ENCODE data around the gene COL15A1.
"Not testable (repeated sequence)": the region's sequence is repeated elsewhere in the genome, so short reads cannot be mapped to it uniquely, and the experiment has no call there.

The COL15A1 gene

DNA sequence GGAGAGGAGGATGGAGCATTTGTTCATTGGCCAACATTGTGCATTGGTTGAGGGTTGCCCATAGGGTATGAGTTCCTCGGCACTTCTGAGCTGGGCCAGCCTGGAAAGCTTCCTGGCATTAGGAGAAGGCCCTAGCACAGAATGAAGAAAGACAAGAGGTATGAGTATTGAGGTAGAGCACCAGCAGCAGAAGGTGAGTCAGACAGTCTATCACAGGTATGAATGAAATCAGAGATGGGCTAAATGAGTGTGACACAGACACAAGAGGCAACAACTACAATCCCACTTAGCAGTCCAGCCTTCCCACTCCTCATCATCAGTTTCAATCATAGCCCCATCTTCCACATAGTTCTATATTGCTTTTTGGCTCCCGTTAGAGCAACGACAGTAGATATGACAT lies 135.8 kb downstream of the COL15A1 start:
- DNase-seq (ENCODE audit: low read depth, low spot score) = no peak

- no peak for DNase-seq (ENCODE audit: low read depth, low spot score)
These were observed 139.3 kb downstream of the COL15A1 start for GRCh38 chr9:99083051-99083450.

DNA sequence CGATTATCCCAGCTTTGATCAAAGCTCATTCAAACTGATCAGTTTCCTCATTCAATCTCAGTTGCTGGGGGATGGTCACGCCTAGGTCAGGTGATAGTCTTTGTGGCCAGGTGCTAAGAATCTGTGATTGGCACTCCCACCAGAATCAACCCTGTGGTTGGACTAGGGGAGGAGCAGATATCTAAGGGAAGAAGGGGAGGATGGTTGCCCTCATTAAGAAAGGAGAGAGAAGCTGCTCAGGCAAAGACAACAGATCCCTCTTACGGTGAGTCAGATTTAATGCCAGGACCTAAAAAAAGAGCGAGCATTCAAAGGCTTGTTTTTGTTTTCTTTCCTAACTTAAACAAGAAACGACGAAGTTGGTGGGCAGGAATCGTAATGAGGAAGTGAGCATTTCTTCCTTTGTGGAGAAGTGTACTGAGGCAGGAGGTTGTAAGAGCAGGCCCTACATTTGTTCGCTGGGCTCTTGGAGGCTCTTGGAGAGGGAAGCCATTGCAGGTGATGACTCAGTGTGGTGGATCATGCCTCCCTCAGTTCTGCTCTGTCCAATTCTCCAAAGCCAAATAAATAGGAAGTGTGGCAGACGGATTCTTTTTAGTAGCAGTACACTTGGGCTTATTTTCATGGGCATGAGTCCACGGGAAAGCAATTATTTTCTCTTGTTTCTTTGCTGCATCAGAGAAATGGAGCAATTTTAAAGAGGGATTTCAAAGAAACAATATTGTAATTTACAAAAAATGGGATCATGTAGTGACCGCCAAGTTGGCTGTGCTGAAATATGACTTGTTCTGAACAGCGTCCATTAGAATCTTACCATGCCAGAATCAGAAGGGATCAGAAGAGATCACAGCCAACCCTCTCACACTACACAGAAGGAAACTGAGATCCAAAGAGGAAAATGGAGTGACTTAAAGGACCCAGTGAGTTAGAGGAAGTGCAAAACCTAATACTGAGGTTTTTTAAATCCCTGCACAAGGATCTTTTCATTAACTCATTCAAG lies 142.5 kb downstream of the COL15A1 start:
- DNase-seq (ENCODE audit: low read depth, low spot score) = no peak

DNA sequence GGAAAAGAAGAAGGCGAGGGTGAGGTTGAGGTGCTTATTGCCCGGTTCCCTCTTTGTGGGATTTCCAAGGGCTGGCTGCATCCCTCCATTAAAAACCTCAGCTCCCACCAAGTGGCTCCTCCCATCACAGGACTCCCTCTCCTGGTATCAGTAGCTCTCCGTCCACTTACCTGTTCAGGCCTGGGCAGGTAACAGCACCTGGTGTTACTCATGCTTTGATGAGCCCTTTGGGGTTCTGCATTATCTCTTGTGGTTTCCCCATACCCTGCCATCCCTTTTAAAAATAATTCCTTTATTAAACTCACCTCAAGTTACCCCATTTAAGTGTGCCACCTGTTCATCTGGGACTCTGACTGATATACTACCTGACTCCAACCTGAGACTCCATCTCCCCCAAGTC lies 143.8 kb downstream of the COL15A1 start:
- no peak for DNase-seq (ENCODE audit: low read depth, low spot score)

DNA sequence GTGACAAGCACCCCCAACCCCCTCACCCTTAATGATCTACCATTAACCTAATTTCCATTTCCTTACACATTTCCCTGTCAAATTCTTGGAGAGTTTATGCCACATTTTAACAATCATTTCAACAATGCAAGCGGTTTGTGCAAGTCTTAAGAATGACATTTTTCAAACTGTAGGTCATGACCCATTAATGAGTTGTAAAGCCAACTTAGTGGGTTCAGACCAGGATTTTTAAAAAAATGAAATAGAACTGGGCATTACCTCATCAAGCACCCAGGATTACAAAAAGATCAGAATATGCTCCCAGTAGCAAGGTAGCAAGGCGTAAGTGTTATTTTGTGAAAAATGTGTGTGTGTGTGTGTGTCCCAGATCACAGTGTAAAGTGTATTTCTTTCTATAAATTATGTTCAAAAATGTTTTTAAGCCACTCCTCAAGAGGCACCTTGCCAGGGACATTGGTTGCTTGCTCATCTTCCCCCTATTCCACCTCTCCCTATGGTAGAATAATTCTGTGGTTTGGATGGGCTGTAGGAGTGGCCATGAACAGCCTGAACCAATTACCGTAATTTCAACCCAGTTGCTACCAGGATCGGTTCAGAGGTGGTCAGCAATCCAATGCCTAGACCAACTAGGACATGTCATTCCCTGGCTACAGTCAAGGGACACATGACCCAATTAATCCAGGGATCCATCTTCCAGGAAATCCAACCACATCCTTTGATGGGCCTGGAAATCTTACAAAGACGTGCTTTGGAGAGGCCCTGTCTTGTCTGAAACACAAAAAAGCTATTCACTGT lies 146.8 kb downstream of the COL15A1 start:
- DNase-seq (ENCODE audit: low read depth, low spot score) = no peak

GRCh38 chr9:99092643-99093491 lies 149.2 kb downstream of the COL15A1 start:
- DNase-seq (ENCODE audit: low read depth, low spot score) = no peak

DNA sequence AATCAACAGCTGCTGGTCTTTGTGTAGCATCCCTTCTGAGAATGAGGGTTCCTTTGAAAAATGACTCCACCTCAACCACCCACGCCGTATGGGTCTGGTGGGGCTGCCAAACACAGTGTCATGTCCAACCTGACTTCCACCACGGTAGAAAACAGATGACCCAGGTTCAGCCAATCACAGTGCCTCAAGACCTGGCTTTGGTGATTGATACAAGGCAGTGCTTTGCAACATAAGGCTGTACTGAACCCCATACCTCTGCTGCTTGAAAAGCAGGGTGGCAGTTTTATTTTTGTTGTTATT lies 149.7 kb downstream of the COL15A1 start:
- DNase-seq (ENCODE audit: low read depth, low spot score) = no peak

GRCh38 chr9:99095565-99095964 lies 151.9 kb downstream of the COL15A1 start:
- DNase-seq (ENCODE audit: low read depth, low spot score) = no peak

DNA sequence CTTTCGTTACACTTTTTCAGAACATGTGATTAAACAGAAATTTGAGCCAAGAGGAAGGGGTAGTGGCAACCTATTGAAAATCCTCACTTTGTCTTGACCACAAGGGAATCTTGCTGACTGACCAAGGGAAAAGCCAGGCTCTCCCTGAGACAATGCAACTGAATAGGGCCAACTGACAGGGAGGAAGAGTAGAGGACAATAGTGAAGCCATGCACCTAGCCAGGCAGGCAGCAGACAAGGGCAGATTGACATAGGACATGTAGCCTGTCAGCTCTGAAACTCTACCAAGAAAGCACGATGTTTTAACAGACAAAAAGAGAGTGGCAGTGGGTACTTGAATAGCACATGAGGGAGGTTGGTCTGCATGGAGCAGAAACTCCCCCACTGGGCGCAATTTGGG lies 152.7 kb downstream of the COL15A1 start:
- DNase-seq (ENCODE audit: low read depth, low spot score) = no peak

DNA sequence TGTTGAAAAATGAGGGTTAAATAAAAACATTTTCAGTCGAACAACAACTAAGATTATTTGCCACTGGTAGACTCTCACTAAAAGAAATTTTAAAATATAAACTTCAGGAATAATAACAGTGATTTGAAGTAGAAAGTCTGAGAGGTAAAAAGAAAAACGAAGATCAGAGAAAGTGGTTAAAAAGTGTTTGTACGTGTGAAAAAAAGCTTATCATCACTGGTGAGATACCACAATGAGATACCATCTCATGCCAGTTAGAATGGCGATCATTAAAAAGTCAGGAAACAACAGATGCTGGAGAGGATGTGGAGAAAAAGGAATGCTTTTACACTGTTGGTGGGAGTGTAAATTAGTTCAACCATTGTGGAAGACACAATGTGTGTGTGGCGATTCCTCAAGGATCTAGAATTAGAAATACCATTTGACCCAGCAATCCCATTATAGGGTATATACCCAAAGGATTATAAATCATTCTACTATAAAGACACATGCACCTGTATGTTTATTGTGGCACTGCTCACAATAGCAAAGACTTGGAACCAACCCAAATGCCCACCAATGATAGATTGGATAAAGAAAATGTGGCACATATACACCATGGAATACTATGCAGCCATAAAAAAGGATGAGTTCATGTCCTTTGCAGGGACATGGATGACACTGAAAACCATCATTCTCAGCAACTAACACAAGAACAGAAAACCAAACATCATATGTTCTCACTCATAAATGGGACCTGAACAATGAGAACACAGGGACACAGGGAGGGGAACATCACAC lies 156.3 kb downstream of the COL15A1 start:
- not testable (repeated sequence) for DNase-seq (ENCODE audit: low read depth, low spot score)

DNA sequence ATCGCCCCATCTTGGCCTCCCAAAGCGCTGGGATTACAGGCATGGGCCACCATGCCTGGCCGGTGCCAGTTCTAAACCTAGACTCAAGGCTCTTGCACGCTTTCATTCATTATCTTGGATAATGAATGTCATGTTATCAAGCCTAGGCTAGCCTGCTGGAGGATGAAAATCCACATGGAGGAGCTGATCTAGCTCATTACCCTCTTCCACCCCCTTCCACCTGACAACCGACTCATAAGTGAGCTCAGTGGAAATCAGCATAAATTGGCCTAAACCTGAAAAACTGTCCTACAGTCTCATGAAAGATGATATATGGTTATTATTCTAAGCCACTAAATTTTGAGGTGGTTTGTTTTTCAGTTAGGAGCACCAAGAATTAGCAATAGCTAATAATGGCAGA lies 157.6 kb downstream of the COL15A1 start:
- DNase-seq (ENCODE audit: low read depth, low spot score) = no peak

DNA sequence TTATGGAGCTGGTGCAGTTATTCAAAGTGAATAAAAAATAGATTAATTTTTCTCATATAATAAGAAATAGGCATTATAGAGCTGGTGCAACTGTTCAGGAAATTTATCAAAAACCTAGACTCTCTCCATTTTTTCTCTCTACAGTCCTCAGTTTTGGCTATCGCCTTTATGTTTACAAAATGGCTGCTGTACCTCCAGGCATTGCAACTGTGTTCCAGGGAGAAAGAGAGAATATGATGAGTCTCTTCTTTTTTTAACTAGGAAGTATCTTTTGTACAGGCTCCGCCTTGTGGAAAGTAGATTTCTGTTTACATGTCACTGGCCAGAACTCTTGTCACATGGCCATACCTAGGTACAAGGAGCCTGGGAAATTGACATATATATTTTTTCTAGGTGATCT lies 158.1 kb downstream of the COL15A1 start:
- DNase-seq (ENCODE audit: low read depth, low spot score) = no peak

- DNase-seq (ENCODE audit: low read depth, low spot score) = no peak
These were observed 159.6 kb downstream of the COL15A1 start for GRCh38 chr9:99103054-99103895.

DNA sequence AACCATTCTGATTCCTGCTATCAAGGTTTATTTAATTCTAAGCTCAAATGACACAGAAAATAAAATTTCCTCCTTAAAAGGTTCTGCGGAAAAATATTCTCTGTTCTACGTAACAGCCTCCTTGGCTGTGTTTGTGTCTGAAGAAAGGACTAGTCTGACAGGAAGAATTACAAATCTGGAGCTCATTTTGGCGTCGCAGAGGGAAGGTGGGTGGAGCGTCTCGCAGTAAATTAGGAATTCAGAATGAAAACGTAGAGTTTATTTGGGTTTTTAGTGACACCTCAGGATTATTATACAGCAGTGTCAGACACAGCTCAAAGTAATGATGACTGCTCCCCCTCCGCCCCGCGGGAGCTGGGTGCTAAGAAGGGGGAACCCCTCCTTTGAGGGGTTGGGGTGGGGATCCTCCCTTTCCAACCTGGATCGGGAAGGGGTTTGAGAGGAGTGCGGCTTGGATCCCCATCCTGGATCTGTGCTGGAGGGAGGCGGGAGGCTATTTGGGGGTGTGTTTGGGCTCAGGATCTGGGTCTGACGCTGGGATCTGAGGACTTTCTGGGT lies 160.3 kb downstream of the COL15A1 start:
- no peak for DNase-seq (ENCODE audit: low read depth, low spot score)

GRCh38 chr9:99104459-99105151 lies 160.9 kb downstream of the COL15A1 start, which contains the start of gene TGFBR1:
TGFBR1 (plus strand) TSS chr9:99105113; CDS start chr9:99105206, 93 bp downstream.
- peak; percentile 45 for DNase-seq (ENCODE audit: low read depth, low spot score)

- DNase-seq (ENCODE audit: low read depth, low spot score) = no peak
These were observed 161.7 kb downstream of the COL15A1 start for GRCh38 chr9:99105152-99106043.

GRCh38 chr9:99106044-99106375 lies 162.3 kb downstream of the COL15A1 start:
- no peak for DNase-seq (ENCODE audit: low read depth, low spot score)

DNA sequence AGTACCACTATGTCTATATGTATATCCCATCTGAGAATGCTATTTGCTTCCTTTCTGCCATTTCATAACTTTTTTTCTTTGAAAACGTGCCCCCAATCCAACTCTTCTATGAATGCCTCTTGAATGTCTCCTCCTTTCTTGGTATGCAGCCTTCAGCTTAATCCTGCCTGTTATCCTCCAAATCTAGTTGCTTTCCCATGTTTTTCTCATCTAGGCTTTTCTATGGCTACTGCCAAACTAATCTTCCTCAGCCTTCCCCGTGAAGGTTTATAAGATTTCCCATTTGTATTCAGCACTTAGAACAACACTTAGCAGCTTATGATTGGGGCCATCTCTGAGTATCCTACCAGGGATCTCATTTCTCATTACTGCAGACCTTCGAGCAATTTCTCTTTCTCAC lies 163.7 kb downstream of the COL15A1 start:
- no peak for DNase-seq (ENCODE audit: low read depth, low spot score)
